ENCODE results near the gene HSH2D. TPM values are rescaled to one million over a fixed set of nuclear protein-coding genes. Genes with fewer than 3 reads are reported as not detected.

Gene HSH2D
- total RNA-seq, 2 donors from 2014 or later, result 0.81 to 1.1 TPM

- DNase-seq (ENCODE audit: low spot score), result no peak
- intact Hi-C loops (cut with DNase I), result no loop called here
Measured at GRCh38 chr19:16203256-16204004, 59.9 kb downstream of the HSH2D start.

DNA sequence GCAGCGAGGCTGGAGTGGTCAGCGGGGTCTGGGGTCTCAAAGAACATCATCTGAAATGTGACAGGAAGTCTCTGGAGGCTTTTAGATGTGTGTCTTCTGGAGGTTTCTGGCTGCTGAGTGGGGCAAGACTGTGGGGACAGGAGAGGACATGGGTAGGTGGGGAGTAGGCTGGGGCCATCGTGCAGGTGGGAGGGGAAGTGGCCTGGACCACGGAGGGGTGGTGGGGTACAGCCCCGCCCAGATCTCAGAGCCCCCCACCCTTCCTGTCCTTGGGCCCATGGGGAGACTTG, 60.5 kb downstream of the HSH2D start:
- DNase-seq (ENCODE audit: low spot score), result no peak
- intact Hi-C loops (cut with DNase I), result no loop called here

DNA sequence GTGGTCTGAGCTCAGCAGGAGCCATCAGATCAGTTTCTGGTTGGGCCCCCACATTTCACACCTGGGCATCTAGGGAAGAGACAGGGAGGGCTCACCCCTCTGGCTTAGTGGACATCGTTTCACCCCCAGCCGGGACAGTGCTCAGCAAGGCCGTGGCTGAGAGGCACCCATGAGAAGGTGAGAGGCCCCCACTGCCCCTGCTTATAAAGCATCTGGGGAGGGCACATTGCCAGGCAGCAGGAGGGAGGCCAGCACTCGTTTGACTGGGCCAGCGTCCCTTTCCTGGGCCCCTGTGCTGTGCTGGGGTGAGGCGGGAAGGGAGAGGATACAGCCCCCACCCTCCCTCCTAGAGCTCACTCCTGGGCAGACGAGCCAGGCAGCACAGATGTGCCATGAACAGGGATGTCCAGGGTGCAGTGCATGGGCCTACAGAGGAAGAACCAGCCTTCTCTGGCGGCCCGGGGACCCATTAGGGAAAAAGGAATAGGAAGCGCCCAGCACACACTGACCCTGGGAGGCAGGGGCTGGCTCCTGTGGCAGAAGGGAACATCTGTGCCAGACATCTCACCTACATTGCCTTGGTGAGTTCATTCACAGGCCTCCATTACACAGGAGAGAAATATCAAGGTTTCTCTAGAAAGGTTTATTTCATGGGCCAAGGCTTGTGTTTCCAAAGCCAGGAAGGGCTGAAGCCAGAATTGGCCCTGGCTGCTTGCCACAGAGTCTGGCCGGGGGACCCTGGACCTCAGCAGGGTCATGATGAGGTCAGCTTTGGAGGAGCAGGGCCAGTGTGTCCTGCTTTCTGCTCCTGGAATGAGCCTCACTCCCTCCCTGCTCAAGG, 61.9 kb downstream of the HSH2D start:
- DNase-seq (ENCODE audit: low spot score), result peak; percentile 75
- intact Hi-C loops (cut with DNase I), result no loop called here

DNA sequence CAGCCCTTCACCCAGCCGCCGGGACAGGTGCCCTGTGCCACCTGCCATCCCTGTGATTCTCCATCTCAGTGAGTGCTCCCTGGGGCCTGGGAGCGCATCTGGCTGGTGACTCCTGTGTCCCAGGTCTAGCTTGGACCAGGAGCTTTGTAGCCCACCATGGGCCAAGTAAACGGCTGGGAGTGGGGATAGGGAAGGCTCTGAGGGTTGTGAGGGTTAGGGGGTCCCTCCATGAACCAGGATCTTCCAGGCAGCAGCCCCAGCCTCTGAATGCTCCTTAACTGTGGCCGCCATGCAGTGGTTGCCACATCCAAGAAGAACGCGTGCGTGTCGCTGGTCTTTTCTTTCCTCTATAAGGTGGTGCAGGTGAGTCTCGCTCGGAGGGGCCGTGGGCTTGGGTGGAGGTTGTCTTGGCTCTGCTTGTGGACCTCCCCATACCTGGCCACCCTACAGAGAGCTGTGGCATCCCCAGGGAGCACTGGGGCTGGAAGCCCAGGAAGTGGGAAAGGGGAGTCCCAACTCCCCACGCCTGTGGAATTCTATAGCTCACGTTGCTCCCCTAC, 62.6 kb downstream of the HSH2D start:
- intact Hi-C loops (cut with DNase I), result no loop called here
- DNase-seq (ENCODE audit: low spot score), result no peak

DNA sequence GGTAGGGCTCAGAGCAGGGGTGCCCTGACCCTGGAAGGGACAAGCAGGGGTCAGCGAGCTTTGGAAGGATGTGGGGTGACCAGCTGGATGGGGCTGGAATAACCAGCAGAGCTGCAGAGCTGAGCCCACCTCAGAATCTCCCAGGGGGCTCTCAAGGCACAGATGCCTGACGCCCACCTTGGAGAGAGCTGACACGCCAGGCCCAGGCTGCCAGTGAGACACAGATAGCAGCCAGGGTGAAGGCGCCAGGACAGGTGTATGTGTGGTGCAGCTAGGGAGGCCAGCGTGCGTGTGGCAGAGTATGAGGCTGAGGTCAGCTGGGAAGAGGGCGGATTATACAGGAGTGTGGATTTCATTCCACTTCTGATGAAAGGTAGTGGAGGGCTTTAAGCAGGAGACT, 63.2 kb downstream of the HSH2D start:
- intact Hi-C loops (cut with DNase I), result no loop called here

DNA sequence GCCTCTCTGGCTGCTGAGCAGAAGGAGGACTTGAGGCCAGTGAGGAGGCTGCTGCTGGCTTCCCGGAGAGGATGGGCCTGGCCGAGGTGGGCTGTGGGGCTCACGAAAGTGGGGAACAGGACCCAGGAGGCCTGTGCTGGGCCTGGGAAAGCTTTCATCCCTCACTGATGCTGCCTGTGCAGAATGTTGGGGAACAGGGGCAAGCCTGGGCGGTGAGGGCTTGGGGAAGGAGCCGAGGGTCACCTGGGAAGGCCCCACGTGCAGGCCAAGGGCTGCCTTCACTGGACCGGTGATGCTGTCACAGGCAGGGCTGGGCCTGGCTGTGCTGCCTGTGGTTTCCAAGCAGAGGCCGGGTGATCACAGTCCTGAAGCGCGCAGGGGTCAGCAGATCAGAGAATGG, 63.6 kb downstream of the HSH2D start:
- DNase-seq (ENCODE audit: low spot score), result no peak
- intact Hi-C loops (cut with DNase I), result no loop called here

More for the DNA sequence above, 63.2 kb downstream of the HSH2D start:
- no peak for DNase-seq (ENCODE audit: low spot score)

- DNase-seq (ENCODE audit: low spot score), result no peak
- intact Hi-C loops (cut with DNase I), result no loop called here
Measured at GRCh38 chr19:16207490-16208025, 64.1 kb downstream of the HSH2D start.

Other genes with a start within 250 kb of the HSH2D start
- not detected for gene CYP4F2, start 245.6 kb upstream of the HSH2D start, total RNA-seq
- gene CYP4F11, start 209.2 kb upstream of the HSH2D start, total RNA-seq, result under 1 TPM in 1 of 2 donors, not detected in 1; 0.14 TPM
- gene OR10H4, start 194.7 kb upstream of the HSH2D start, total RNA-seq, result not detected
- gene TPM4, start 67.2 kb upstream of the HSH2D start, total RNA-seq, result 1,000 to 10,000 TPM; 1,050 to 1,475 TPM
- 10 to 100 TPM; 53.5 to 58.3 TPM for gene RAB8A, start 31.8 kb upstream of the HSH2D start, total RNA-seq
- not detected for gene CIB3, start 29.8 kb downstream of the HSH2D start, total RNA-seq
- gene FAM32A, start 41.7 kb downstream of the HSH2D start, total RNA-seq, result 10 to 100 TPM; 46.4 to 47.8 TPM
- 10 to 100 TPM; 59.4 to 66.4 TPM for gene AP1M1, start 54.2 kb downstream of the HSH2D start, total RNA-seq
- 100 to 1,000 TPM in 1 of 2 donors, 10 to 100 TPM in 1; 97.8 to 208 TPM for gene KLF2, start 181.1 kb downstream of the HSH2D start, total RNA-seq